Measurements from ENCODE around the gene PELO. TPM values are rescaled to one million over a fixed set of nuclear protein-coding genes. Genes with fewer than 3 reads are reported as not detected.

Gene PELO
- total RNA-seq, 1 experiment from 2014 or later, result 12.4 TPM

- POLR2A ChIA-PET, result no interaction called here
- BruUV-seq (replicated peaks), result no TSS peak
- no peaks in the 10 kb centered on the region for H3K36me3 ChIP-seq (ENCODE audit: control insufficient read depth, insufficient read depth, low read length)
- TF ChIP-seq CTCF (IDR thresholded peaks at IDR 0.05), result no peak
- TF ChIP-seq SIN3A (IDR thresholded peaks at IDR 0.05; ENCODE audit: borderline replicate concordance, insufficient read depth, low read depth, low read length), result no peak
- TF ChIP-seq TCF7L2 (IDR thresholded peaks at IDR 0.05; ENCODE audit: low read depth, low read length), result no peak
- TF ChIP-seq, protein P1, sequence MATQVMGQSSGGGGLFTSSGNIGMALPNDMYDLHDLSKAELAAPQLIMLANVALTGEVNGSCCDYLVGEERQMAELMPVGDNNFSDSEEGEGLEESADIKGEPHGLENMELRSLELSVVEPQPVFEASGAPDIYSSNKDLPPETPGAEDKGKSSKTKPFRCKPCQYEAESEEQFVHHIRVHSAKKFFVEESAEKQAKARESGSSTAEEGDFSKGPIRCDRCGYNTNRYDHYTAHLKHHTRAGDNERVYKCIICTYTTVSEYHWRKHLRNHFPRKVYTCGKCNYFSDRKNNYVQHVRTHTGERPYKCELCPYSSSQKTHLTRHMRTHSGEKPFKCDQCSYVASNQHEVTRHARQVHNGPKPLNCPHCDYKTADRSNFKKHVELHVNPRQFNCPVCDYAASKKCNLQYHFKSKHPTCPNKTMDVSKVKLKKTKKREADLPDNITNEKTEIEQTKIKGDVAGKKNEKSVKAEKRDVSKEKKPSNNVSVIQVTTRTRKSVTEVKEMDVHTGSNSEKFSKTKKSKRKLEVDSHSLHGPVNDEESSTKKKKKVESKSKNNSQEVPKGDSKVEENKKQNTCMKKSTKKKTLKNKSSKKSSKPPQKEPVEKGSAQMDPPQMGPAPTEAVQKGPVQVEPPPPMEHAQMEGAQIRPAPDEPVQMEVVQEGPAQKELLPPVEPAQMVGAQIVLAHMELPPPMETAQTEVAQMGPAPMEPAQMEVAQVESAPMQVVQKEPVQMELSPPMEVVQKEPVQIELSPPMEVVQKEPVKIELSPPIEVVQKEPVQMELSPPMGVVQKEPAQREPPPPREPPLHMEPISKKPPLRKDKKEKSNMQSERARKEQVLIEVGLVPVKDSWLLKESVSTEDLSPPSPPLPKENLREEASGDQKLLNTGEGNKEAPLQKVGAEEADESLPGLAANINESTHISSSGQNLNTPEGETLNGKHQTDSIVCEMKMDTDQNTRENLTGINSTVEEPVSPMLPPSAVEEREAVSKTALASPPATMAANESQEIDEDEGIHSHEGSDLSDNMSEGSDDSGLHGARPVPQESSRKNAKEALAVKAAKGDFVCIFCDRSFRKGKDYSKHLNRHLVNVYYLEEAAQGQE (IDR thresholded peaks at IDR 0.05; ENCODE audit: insufficient read depth in 1 of 2, low read depth in 2 of 2, low read length in 1 of 2), result no peak
- TF ChIP-seq POLR2AphosphoS5 (IDR thresholded peaks at IDR 0.05; ENCODE audit: low read depth, low read length), result no peak
- H3K27ac ChIP-seq (ENCODE audit: low read length), result no peak overlapping the region
- CTCF ChIA-PET, result no interaction called here
- DNase-seq (ENCODE audit: low read depth, low spot score) (no peak), ATAC-seq (no peak)
- intact Hi-C loops (cut with micrococcal nuclease; ENCODE audit: unreplicated experiment) (no loop called here), in situ Hi-C loops (cut with HindIII; ENCODE audit: low pct_unique_long_range_greater_than_20kb, low sequenced_read_pairs) (no loop called here)
- no peaks in the 10 kb centered on the region for H3K27me3 ChIP-seq (ENCODE audit: control insufficient read depth, insufficient read depth, low read length)
- no peak overlapping the region for H3K4me3 ChIP-seq (ENCODE audit: low read depth in 2 of 2, low read length in 2 of 2)
- H3K9me3 ChIP-seq (ENCODE audit: control insufficient read depth, insufficient read depth, low read depth, low read length), result no peaks in the 10 kb centered on the region
- H3K4me1 ChIP-seq (ENCODE audit: control insufficient read depth, insufficient read depth, low read length), result no peaks in the 10 kb centered on the region
Measured at GRCh38 chr5:52821901-52822300, 34.2 kb downstream of the PELO start.

GRCh38 chr5:52822437-52822836 is 34.7 kb downstream of the PELO start:
- intact Hi-C loops (cut with micrococcal nuclease; ENCODE audit: unreplicated experiment) (no loop called here), in situ Hi-C loops (cut with HindIII; ENCODE audit: low pct_unique_long_range_greater_than_20kb, low sequenced_read_pairs) (no loop called here)
- no peaks in the 10 kb centered on the region for H3K4me1 ChIP-seq (ENCODE audit: control insufficient read depth, insufficient read depth, low read length)
- ChIA-PET CTCF (no interaction called here), POLR2A (no interaction called here)
- H3K4me3 ChIP-seq (ENCODE audit: low read depth in 2 of 2, low read length in 2 of 2), result no peak overlapping the region
- H3K9me3 ChIP-seq (ENCODE audit: control insufficient read depth, insufficient read depth, low read depth, low read length), result no peaks in the 10 kb centered on the region
- DNase-seq (ENCODE audit: low read depth, low spot score), result no peak
- no peaks in the 10 kb centered on the region for H3K27me3 ChIP-seq (ENCODE audit: control insufficient read depth, insufficient read depth, low read length)
- no peak overlapping the region for H3K27ac ChIP-seq (ENCODE audit: low read length)
- ATAC-seq, result no peak
- no TSS peak for BruUV-seq (replicated peaks)
- TF ChIP-seq CTCF (IDR thresholded peaks at IDR 0.05), result no peak
- TF ChIP-seq, protein P1 (IDR thresholded peaks at IDR 0.05; ENCODE audit: insufficient read depth in 1 of 2, low read depth in 2 of 2, low read length in 1 of 2), result no peak
- no peak for TF ChIP-seq SIN3A (IDR thresholded peaks at IDR 0.05; ENCODE audit: borderline replicate concordance, insufficient read depth, low read depth, low read length)
- TF ChIP-seq TCF7L2 (IDR thresholded peaks at IDR 0.05; ENCODE audit: low read depth, low read length), result no peak
- TF ChIP-seq POLR2AphosphoS5 (IDR thresholded peaks at IDR 0.05; ENCODE audit: low read depth, low read length), result no peak
- H3K36me3 ChIP-seq (ENCODE audit: control insufficient read depth, insufficient read depth, low read length), result no peaks in the 10 kb centered on the region
